Activated CD8-positive, alpha-beta T cell treated with anti-CD3 and anti-CD28 coated beads for 36 hours (primary cell): Measurements from ENCODE around the gene PRKCG. TPM values are rescaled to one million over a fixed set of nuclear protein-coding genes. Genes with fewer than 3 reads are reported as not detected.

Experiments
- ATAC-seq: fragments of 200-7000 bp; cut with Tn5 transposase; one replicate; pipeline ENCODE4 v1.10.0; 2021; ENCODE audit warnings: mild to moderate bottlenecking, moderate library complexity
- CTCF ChIA-PET: fragments of 350-600 bp; sonication (Branson Sonifier 250); formaldehyde crosslinking; loops from one replicate; lab custom pipeline; 2021; ENCODE audit warnings: antibody characterized with exemption; lab: Charles Lee
- POLR2A ChIA-PET: fragments of 350-600 bp; sonication (Branson Sonifier 250); formaldehyde crosslinking; loops from one replicate; lab custom pipeline; 2021; ENCODE audit warnings: antibody characterized with exemption; lab: Charles Lee
- DNase-seq: peaks from one replicate; pipeline ENCODE4 v3.0.0-alpha.2; 2020
- H3K27ac Mint-ChIP-seq: one replicate; pipeline ENCODE4 v1.8.0; 2021; ENCODE audit warnings: mild to moderate bottlenecking, mixed read lengths
- H3K27me3 Mint-ChIP-seq: one replicate; pipeline ENCODE4 v1.8.0; 2021; ENCODE audit warnings: mixed read lengths
- H3K36me3 Mint-ChIP-seq: one replicate; pipeline ENCODE4 v1.8.0; 2021; ENCODE audit warnings: low read depth, mixed read lengths
- H3K4me1 Mint-ChIP-seq: one replicate; pipeline ENCODE4 v1.8.0; 2021; ENCODE audit warnings: low read depth, mixed read lengths
- H3K4me3 Mint-ChIP-seq: one replicate; pipeline ENCODE4 v1.8.0; 2021; ENCODE audit warnings: mild to moderate bottlenecking, moderate library complexity, mixed read lengths
- H3K9me3 Mint-ChIP-seq: one replicate; pipeline ENCODE4 v1.8.0; 2021; ENCODE audit warnings: mixed read lengths
- CTCF ChIP-seq: fragments of 200-600 bp; IDR thresholded peaks from one replicate; pipeline ENCODE4 v1.8.0; 2022; ENCODE audit warnings: antibody characterized with exemption, mild to moderate bottlenecking
- intact Hi-C: fragments of 100-400 bp; cut with micrococcal nuclease; formaldehyde crosslinking; loops from one replicate; pipeline ENCODE4 v1.10.0; 2022
- total RNA-seq, 2 experiments: library from RNA; stranded (reverse); gene quantifications; one replicate each; pipeline ENCODE4 v1.2.3, GENCODE V29; 2021

The PRKCG gene
- total RNA-seq, 2 experiments from 2014 or later, result 0.11 TPM; not detected in 1

- no peaks in the 10 kb centered on the region for H3K9me3 Mint-ChIP-seq
- DNase-seq (no peak), ATAC-seq (no peak)
- ChIA-PET CTCF (interaction anchor here (1.0 to 2.5 kb wide), 2 partner anchors 8 to 108 kb away, joined by 3 to 6 read pairs; no protein-coding TSS in a partner anchor), POLR2A (no interaction called here)
- H3K4me1 Mint-ChIP-seq, result no peaks in the 10 kb centered on the region
- no peaks in the 10 kb centered on the region for H3K36me3 Mint-ChIP-seq
- H3K27ac Mint-ChIP-seq, result no peak overlapping the region
- no peak overlapping the region for H3K4me3 Mint-ChIP-seq
- H3K27me3 Mint-ChIP-seq, result peaks cover 19% of the 10 kb centered on the region
- intact Hi-C loops, result no loop called here
- TF ChIP-seq CTCF, result no peak
Measured at GRCh38 chr19:53916004-53916403, 34.0 kb downstream of the PRKCG start.

- ATAC-seq (no peak), DNase-seq (no peak)
- no peaks in the 10 kb centered on the region for H3K36me3 Mint-ChIP-seq
- H3K27ac Mint-ChIP-seq, result no peak overlapping the region
- no peak overlapping the region for H3K4me3 Mint-ChIP-seq
- H3K4me1 Mint-ChIP-seq, result no peaks in the 10 kb centered on the region
- TF ChIP-seq CTCF, result no peak
- intact Hi-C loops, result no loop called here
- CTCF ChIA-PET, result interaction anchor here (0.7 to 2.5 kb wide), 2 partner anchors 107 kb away, joined by 3 to 6 read pairs; no protein-coding TSS in a partner anchor
- H3K27me3 Mint-ChIP-seq, result peaks cover 9% of the 10 kb centered on the region
- POLR2A ChIA-PET, result no interaction called here
- no peaks in the 10 kb centered on the region for H3K9me3 Mint-ChIP-seq
Measured at GRCh38 chr19:53917356-53917755, 35.4 kb downstream of the PRKCG start.

- Mint-ChIP-seq H3K27ac (no peak overlapping the region), H3K4me3 (no peak overlapping the region), H3K27me3 (peaks cover 2% of the 10 kb centered on the region), H3K36me3 (no peaks in the 10 kb centered on the region), H3K9me3 (peaks cover 1% of the 10 kb centered on the region), H3K4me1 (no peaks in the 10 kb centered on the region)
- intact Hi-C loops, result no loop called here
- no peak for TF ChIP-seq CTCF
- peak; percentile 50 for DNase-seq
- CTCF ChIA-PET, result no interaction called here
- POLR2A ChIA-PET, result no interaction called here
- ATAC-seq, result no peak
Measured at GRCh38 chr19:53927739-53928138, 45.7 kb downstream of the PRKCG start.

- H3K9me3 Mint-ChIP-seq, result no peaks in the 10 kb centered on the region
- POLR2A ChIA-PET, result no interaction called here
- H3K36me3 Mint-ChIP-seq, result no peaks in the 10 kb centered on the region
- H3K4me1 Mint-ChIP-seq, result no peaks in the 10 kb centered on the region
- H3K27ac Mint-ChIP-seq, result no peak overlapping the region
- H3K27me3 Mint-ChIP-seq, result peaks cover 11% of the 10 kb centered on the region
- H3K4me3 Mint-ChIP-seq, result no peak overlapping the region
- intact Hi-C loops, result no loop called here
- CTCF ChIA-PET, result interaction anchor here (1.6 to 2.6 kb wide), 2 partner anchors 12 to 23 kb away, joined by 3 to 9 read pairs; no protein-coding TSS in a partner anchor
- DNase-seq (no peak), ATAC-seq (no peak)
- TF ChIP-seq CTCF, result no peak
Measured at GRCh38 chr19:53936029-53936428, 54.0 kb downstream of the PRKCG start.

- H3K36me3 Mint-ChIP-seq, result no peaks in the 10 kb centered on the region
- no peak overlapping the region for H3K27ac Mint-ChIP-seq
- no peak for TF ChIP-seq CTCF
- H3K4me1 Mint-ChIP-seq, result no peaks in the 10 kb centered on the region
- ChIA-PET POLR2A (no interaction called here), CTCF (interaction anchor here (1.1 kb wide), 1 partner anchor 30 kb away, joined by 3 read pairs; no protein-coding TSS in a partner anchor)
- intact Hi-C loops, result loop anchor here (10.0 kb wide), 1 partner anchor 83 kb away; no protein-coding TSS in a partner anchor
- ATAC-seq (peak; percentile 66), DNase-seq (peak; percentile 45)
- H3K9me3 Mint-ChIP-seq, result no peaks in the 10 kb centered on the region
- H3K4me3 Mint-ChIP-seq, result no peak overlapping the region
- peaks cover 35% of the 10 kb centered on the region for H3K27me3 Mint-ChIP-seq
Measured at GRCh38 chr19:53942001-53942786, 60.2 kb downstream of the PRKCG start.
